ENCODE data around the gene FGFR2. TPM values are rescaled to one million over a fixed set of nuclear protein-coding genes. Genes with fewer than 3 reads are reported as not detected.

Gene FGFR2
- total and polyA plus RNA-seq, 9 of the 15 experiments (the other 6 are each of a cell fraction or from before 2014, with no cell fraction given) = 0.20 TPM; not detected in 8

DNA sequence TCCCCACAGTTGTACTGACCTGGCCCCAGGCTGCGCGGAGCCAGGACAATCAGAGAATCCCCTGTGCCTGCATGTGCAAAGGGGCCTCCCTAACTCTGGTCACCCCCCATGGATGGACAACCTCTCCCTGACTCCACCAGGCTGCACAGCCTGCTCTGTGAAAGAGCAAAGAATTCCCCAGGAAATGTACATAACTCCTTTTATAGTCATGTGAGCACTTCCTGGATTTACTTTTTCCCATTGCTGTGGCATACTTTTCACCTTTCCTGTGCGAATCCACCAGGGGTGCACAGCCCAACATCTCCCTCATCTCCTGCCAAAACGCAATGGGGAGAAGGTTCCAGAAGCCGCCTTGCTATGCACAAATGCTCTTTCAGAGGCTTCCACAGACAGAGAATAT lies 27.9 kb downstream of the FGFR2 start:
- WGBS (ENCODE audit: insufficient coverage, low coverage, missing lambda C conversion rate) = 6% methylated on average over 3 of the region's 5 CpGs
- Histone ChIP-seq H4K20me1 (replicated peaks; ENCODE audit: control insufficient read depth, insufficient read depth, low read length) (no peaks in the 10 kb centered on the region), H3K79me2 (ENCODE audit: control insufficient read depth, insufficient read depth, low read length) (no peaks in the 10 kb centered on the region), H3K27ac (ENCODE audit: extremely low read depth, low read depth, low read length) (no peak overlapping the region), H3K27me3 (ENCODE audit: control insufficient read depth in 2 of 2, insufficient read depth in 2 of 2, low read length in 2 of 2) (peaks cover 0 to 15% of the 10 kb centered on the region in 2 experiments; a peak in 2 of 5 replicates), H3K9me1 (ENCODE audit: control insufficient read depth, insufficient read depth, low read length) (no peaks in the 10 kb centered on the region), H3K4me2 (ENCODE audit: insufficient read depth, low read length) (no peak overlapping the region), H3K4me3 (no peak overlapping the region), H3K9ac (ENCODE audit: insufficient read depth in 1 of 2, low read depth in 2 of 2, low read length in 2 of 2) (no peak overlapping the region), H3K36me3 (ENCODE audit: control insufficient read depth, insufficient read depth, low read length) (no peaks in the 10 kb centered on the region), H3K9me3 (replicated peaks; ENCODE audit: control insufficient read depth, insufficient read depth, low read depth, low read length) (no peaks in the 10 kb centered on the region), H3K4me1 (replicated peaks in 1 of 2; ENCODE audit: control insufficient read depth in 2 of 2, insufficient read depth in 2 of 2, low read length in 2 of 2) (no peaks in the 10 kb centered on the region; a peak in 1 of 5 replicates), H2AFZ (ENCODE audit: low read depth, low read length) (no peak overlapping the region)
- DNase-seq (ENCODE audit: extremely low read depth in 1 of 4, low spot score in 3 of 4) = no peak
- ATAC-seq = no peak
- no TSS peak for BruUV-seq (replicated peaks)
- in situ Hi-C loops (cut with MboI) (no loop called here), intact Hi-C loops (cut with micrococcal nuclease) (no loop called here)
- FAIRE-seq = no peak
- POLR2A ChIA-PET = no interaction called here
- no peak for TF ChIP-seq ELF2 (CRISPR knock-in tag; IDR thresholded peaks at IDR 0.05)
- TF ChIP-seq NBN (IDR thresholded peaks at IDR 0.05; ENCODE audit: low read depth) = no peak
- no peak for TF ChIP-seq ZNF507 (tag; conservative IDR thresholded peaks at IDR 0.05)
- no peak for TF ChIP-seq CHCHD3 (CRISPR knock-in tag; IDR thresholded peaks at IDR 0.05)
- TF ChIP-seq HDAC1 (IDR thresholded peaks at IDR 0.05) = no peak
- CTCF ChIA-PET (ENCODE audit: low intra/inter-chr PET ratio) = no interaction called here

DNA sequence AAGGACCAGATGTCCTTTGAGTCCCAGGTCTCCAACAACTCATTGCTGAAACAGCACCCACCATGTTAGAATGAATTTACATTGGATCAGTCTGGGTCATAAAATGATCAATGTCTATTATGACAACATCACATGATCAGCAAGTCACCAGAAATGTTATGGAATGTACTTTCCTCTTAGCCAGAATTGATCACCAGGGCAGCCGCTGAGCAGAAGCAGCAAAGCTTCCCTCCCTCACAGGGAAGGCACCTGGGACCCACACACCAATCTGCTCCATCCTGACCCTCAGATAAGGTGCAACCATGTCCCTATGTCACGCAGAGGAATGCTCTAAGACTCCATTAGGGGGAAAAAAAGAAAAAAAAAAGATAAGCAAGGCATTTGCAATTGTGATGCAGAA lies 30.0 kb downstream of the FGFR2 start:
- FAIRE-seq (no peak), ATAC-seq (no peak), DNase-seq (ENCODE audit: extremely low read depth in 1 of 4, low spot score in 3 of 4) (no peak)
- H3K4me3 ChIP-seq = no peak overlapping the region
- H3K27me3 ChIP-seq (ENCODE audit: control insufficient read depth in 2 of 2, insufficient read depth in 2 of 2, low read length in 2 of 2) = peaks cover 0 to 8% of the 10 kb centered on the region in 2 experiments; a peak in 1 of 5 replicates
- intact Hi-C loops (cut with micrococcal nuclease) = no loop called here
- ChIA-PET POLR2A (interaction anchor here (0.6 kb wide), 1 partner anchor 438 kb away, joined by 3 read pairs; no protein-coding TSS in a partner anchor), CTCF (ENCODE audit: low intra/inter-chr PET ratio) (no interaction called here)
- no peak for TF ChIP-seq GABPB2 (CRISPR knock-in tag; conservative IDR thresholded peaks at IDR 0.05)
- no peak for TF ChIP-seq HNRNPLL (IDR thresholded peaks at IDR 0.05; ENCODE audit: low read depth, low read length, poor library complexity, severe bottlenecking)
- no peaks in the 10 kb centered on the region for H4K20me1 ChIP-seq (replicated peaks; ENCODE audit: control insufficient read depth, insufficient read depth, low read length)
- no peaks in the 10 kb centered on the region for H3K9me1 ChIP-seq (ENCODE audit: control insufficient read depth, insufficient read depth, low read length)
- in situ Hi-C loops (cut with MboI) = no loop called here
- BruUV-seq (replicated peaks) = no TSS peak
- H3K9ac ChIP-seq (ENCODE audit: insufficient read depth in 1 of 2, low read depth in 2 of 2, low read length in 2 of 2) = no peak overlapping the region
- no peaks in the 10 kb centered on the region; a peak in 1 of 5 replicates for H3K4me1 ChIP-seq (replicated peaks in 1 of 2; ENCODE audit: control insufficient read depth in 2 of 2, insufficient read depth in 2 of 2, low read length in 2 of 2)
- no peaks in the 10 kb centered on the region for H3K36me3 ChIP-seq (ENCODE audit: control insufficient read depth, insufficient read depth, low read length)
- no peak overlapping the region for H3K27ac ChIP-seq (ENCODE audit: extremely low read depth, low read depth, low read length)
- H2AFZ ChIP-seq (ENCODE audit: low read depth, low read length) = no peak overlapping the region
- no peaks in the 10 kb centered on the region for H3K79me2 ChIP-seq (ENCODE audit: control insufficient read depth, insufficient read depth, low read length)
- H3K4me2 ChIP-seq (ENCODE audit: insufficient read depth, low read length) = no peak overlapping the region
- WGBS (ENCODE audit: insufficient coverage, low coverage, missing lambda C conversion rate) = 0% methylated on average over 2 of the region's 2 CpGs
- no peaks in the 10 kb centered on the region for H3K9me3 ChIP-seq (replicated peaks; ENCODE audit: control insufficient read depth, insufficient read depth, low read depth, low read length)
